ENCODE data around the gene TEX264.
"Not testable (repeated sequence)": the region's sequence is repeated elsewhere in the genome, so short reads cannot be mapped to it uniquely, and the experiment has no call there.

TEX264 gene

DNA sequence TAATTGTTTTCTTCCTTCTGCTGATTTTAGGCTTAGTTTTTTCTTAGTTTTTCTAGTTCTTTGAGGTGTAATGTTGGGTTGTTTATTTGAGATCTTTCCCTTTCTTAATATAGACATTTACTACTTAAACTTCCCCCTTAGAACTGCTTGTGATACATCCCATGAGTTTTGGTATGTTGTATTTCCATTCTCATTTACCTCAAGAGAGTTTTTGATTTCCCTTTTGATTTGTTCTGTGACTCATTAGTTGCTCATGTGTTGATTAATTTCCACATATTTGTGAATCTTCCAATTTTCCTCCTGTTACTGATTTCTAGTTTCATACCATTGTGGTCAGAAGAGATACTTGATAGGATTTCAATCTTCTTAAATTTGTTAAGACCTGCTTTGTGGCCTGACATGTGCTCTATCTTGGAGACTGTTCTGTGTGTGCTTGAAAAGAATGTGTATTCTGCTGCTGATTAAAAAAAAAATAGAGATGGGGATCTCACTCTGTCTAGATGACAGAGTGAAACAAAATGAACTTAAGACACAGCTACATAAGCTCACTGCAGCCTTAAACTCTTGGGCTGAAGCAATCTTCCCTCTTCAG lies 58.1 kb downstream of the TEX264 start:
- H3K4me3 ChIP-seq (ENCODE audit: low read length): no peak overlapping the region
- H3K4me1 ChIP-seq (ENCODE audit: control insufficient read depth, insufficient read depth, low read length): no peaks in the 10 kb centered on the region
- no peak overlapping the region for H3K9ac ChIP-seq (ENCODE audit: low read length)
- no peaks in the 10 kb centered on the region for H3K9me3 ChIP-seq (ENCODE audit: control insufficient read depth, low read length)
- no peaks in the 10 kb centered on the region for H3K27me3 ChIP-seq (ENCODE audit: control insufficient read depth, insufficient read depth, low read length)
- H3K36me3 ChIP-seq (ENCODE audit: control insufficient read depth, insufficient read depth, low read length): no peaks in the 10 kb centered on the region

DNA sequence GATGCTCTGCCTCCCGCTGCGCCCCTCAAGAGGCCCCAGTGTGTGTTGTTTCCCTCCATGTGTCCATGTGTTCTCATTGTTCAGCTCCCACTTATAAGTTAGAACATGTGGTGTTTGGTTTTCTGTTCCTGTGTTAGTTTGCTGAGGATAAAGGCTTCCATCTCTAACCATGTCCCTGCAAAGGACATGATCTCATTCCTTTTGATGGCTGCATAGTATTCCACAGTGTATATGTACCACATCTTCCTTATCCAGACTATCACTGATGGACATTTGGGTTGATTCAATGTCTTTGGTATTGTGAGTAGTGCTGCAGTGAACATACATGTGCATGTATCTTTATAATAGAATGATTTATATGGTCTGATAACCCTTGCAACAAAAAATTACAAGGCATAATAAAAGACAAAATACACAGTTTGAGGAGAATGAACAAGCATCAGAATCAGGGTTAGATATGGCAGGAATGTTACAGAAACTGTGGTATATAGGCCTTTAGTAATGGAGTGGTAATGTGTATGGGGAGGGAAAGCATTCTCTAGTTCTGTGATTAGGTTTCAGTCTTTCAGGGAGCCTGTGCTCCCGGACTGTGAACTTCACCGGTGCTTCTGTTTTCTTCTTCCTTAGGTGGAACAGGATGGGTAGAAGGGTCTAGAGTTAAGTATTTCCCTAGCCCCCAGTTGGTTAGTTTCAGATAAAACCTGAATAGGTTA lies 63.0 kb downstream of the TEX264 start:
- H3K4me3 ChIP-seq (ENCODE audit: low read length): no peak overlapping the region
- no peaks in the 10 kb centered on the region for H3K4me1 ChIP-seq (ENCODE audit: control insufficient read depth, insufficient read depth, low read length)
- no peaks in the 10 kb centered on the region for H3K36me3 ChIP-seq (ENCODE audit: control insufficient read depth, insufficient read depth, low read length)
- no peak overlapping the region for H3K9ac ChIP-seq (ENCODE audit: low read length)
- no peaks in the 10 kb centered on the region for H3K9me3 ChIP-seq (ENCODE audit: control insufficient read depth, low read length)
- no peaks in the 10 kb centered on the region for H3K27me3 ChIP-seq (ENCODE audit: control insufficient read depth, insufficient read depth, low read length)

DNA sequence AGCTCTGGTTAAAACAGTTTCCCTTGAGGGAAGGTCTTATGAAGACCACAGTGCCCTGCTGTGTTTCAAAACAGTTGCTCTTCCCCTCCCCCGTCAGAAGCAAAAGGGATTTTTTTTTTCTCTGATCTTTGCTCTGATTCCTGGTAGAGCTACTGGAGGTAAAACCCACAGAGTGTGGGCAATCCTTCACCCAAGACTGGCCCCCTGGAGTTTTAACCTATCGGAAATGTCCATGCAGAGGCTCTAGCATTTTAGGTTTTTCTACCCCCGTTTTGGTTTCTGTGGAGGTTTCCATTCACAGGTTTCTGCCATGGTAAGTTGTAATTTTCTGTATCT lies 63.5 kb downstream of the TEX264 start:
- Histone ChIP-seq H3K36me3 (ENCODE audit: control insufficient read depth, insufficient read depth, low read length) (no peaks in the 10 kb centered on the region), H3K4me3 (ENCODE audit: low read length) (no peak overlapping the region), H3K9ac (ENCODE audit: low read length) (no peak overlapping the region), H3K27me3 (ENCODE audit: control insufficient read depth, insufficient read depth, low read length) (no peaks in the 10 kb centered on the region), H3K4me1 (ENCODE audit: control insufficient read depth, insufficient read depth, low read length) (no peaks in the 10 kb centered on the region), H3K9me3 (ENCODE audit: control insufficient read depth, low read length) (no peaks in the 10 kb centered on the region)

DNA sequence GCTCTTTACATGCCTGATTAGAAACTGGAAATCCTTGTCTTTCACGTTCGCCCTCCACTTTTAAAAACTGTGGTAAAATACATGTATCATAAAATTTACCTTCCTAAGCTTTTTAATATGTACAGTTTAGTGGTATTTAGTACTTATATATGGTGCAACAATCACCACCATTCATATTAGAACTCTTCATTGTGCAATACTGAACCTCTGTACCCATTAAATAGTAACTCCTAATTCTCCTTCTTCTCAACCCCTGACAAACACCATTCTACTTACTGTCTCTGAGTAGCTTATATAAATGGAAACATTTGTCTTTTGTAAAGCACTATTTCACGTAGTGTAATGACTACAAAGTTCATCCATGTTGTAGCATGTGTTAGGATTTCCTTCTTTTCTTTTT lies 64.0 kb downstream of the TEX264 start:
- H3K36me3 ChIP-seq (ENCODE audit: control insufficient read depth, insufficient read depth, low read length): no peaks in the 10 kb centered on the region
- no peaks in the 10 kb centered on the region for H3K27me3 ChIP-seq (ENCODE audit: control insufficient read depth, insufficient read depth, low read length)
- H3K9me3 ChIP-seq (ENCODE audit: control insufficient read depth, low read length): no peaks in the 10 kb centered on the region
- no peak overlapping the region for H3K9ac ChIP-seq (ENCODE audit: low read length)
- no peak overlapping the region for H3K4me3 ChIP-seq (ENCODE audit: low read length)
- H3K4me1 ChIP-seq (ENCODE audit: control insufficient read depth, insufficient read depth, low read length): no peaks in the 10 kb centered on the region

DNA sequence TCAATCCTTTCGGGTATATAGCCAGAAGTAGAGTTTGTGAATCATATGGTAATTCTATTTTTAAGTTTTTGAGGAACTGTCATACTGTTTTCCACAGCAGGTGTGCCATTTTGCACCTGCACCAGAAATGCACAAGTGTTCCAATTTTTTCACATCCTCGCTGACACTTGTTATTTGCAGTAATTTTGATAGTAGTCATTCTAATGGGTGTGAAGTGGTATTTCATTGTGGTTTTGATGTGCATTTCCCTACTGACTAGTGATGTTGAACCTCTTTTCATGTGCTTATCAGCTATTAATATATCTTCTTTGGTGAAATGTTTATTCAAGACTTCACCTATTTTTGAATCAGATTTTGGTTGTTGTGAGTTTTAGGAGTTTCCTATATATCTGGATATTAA lies 64.9 kb downstream of the TEX264 start:
- no peak overlapping the region for H3K4me3 ChIP-seq (ENCODE audit: low read length)
- H3K4me1 ChIP-seq (ENCODE audit: control insufficient read depth, insufficient read depth, low read length): no peaks in the 10 kb centered on the region
- H3K36me3 ChIP-seq (ENCODE audit: control insufficient read depth, insufficient read depth, low read length): no peaks in the 10 kb centered on the region
- H3K27me3 ChIP-seq (ENCODE audit: control insufficient read depth, insufficient read depth, low read length): no peaks in the 10 kb centered on the region
- H3K9me3 ChIP-seq (ENCODE audit: control insufficient read depth, low read length): no peaks in the 10 kb centered on the region
- no peak overlapping the region for H3K9ac ChIP-seq (ENCODE audit: low read length)

DNA sequence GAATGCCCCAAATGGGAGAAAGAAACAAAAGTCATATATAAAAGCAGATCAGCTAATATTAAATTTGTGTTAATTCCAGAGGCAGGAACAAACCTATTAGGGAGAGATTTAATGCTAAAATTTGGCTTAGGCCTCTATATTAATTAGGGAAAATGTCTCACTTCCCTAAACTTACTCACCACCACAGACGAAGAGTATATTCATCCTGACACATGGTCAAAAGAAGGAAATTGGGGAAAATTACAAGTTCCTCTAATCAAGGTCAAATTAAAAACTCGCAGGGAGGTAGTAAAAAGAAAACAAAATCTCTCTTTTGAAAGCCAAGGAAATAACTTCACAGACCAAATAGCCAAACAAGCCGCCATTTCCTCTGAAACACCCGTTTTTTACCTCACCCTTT lies 68.1 kb downstream of the TEX264 start:
- H3K36me3 ChIP-seq (ENCODE audit: control insufficient read depth, insufficient read depth, low read length): no peaks in the 10 kb centered on the region
- no peaks in the 10 kb centered on the region for H3K9me3 ChIP-seq (ENCODE audit: control insufficient read depth, low read length)
- no peaks in the 10 kb centered on the region for H3K4me1 ChIP-seq (ENCODE audit: control insufficient read depth, insufficient read depth, low read length)
- no peak overlapping the region for H3K4me3 ChIP-seq (ENCODE audit: low read length)
- no peaks in the 10 kb centered on the region for H3K27me3 ChIP-seq (ENCODE audit: control insufficient read depth, insufficient read depth, low read length)
- no peak overlapping the region for H3K9ac ChIP-seq (ENCODE audit: low read length)

DNA sequence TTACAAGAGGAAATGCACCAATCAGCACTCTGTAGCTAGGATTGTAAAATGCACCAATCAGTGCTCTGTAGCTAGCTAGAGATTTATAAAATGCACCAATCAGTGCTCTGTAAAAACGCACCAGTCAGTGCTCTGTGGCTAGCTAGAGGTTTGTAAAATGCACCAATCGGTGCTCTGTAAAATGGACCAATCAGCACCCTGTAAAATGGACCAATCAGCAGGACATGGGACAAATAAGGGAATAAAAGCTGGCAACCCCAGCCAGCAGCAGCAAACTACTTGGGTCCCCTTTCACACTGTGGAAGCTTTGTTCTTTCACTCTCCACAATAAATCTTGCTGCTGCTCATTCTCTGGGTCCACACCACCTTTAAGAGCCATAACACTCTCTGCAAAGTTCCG lies 71.3 kb downstream of the TEX264 start:
- H3K4me3 ChIP-seq (ENCODE audit: low read length); H3K9me3 ChIP-seq (ENCODE audit: control insufficient read depth, low read length); H3K27me3 ChIP-seq (ENCODE audit: control insufficient read depth, insufficient read depth, low read length); H3K9ac ChIP-seq (ENCODE audit: low read length); H3K4me1 ChIP-seq (ENCODE audit: control insufficient read depth, insufficient read depth, low read length); H3K36me3 ChIP-seq (ENCODE audit: control insufficient read depth, insufficient read depth, low read length): not testable (repeated sequence)

DNA sequence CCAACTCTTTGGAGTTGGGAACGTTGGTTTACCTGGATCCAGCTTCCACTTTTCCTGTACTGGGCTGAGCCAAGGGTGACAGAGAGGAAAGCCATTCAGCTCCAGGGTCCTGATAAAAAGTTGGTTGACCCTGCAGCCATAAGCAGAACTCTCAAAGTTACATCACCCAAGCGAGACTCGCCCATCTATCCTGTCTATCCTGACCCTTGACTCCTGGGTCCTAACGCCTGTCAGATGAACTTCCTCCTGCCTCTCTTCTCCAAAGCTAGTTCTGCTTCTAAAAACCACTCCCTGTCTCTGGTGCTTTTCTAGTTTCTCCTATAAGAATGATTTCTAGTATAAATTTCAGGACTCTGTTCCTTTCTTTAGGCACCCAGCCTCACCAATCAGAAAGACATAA lies 71.9 kb downstream of the TEX264 start:
- H3K27me3 ChIP-seq (ENCODE audit: control insufficient read depth, insufficient read depth, low read length); H3K36me3 ChIP-seq (ENCODE audit: control insufficient read depth, insufficient read depth, low read length); H3K4me1 ChIP-seq (ENCODE audit: control insufficient read depth, insufficient read depth, low read length); H3K9me3 ChIP-seq (ENCODE audit: control insufficient read depth, low read length); H3K9ac ChIP-seq (ENCODE audit: low read length); H3K4me3 ChIP-seq (ENCODE audit: low read length): not testable (repeated sequence)

DNA sequence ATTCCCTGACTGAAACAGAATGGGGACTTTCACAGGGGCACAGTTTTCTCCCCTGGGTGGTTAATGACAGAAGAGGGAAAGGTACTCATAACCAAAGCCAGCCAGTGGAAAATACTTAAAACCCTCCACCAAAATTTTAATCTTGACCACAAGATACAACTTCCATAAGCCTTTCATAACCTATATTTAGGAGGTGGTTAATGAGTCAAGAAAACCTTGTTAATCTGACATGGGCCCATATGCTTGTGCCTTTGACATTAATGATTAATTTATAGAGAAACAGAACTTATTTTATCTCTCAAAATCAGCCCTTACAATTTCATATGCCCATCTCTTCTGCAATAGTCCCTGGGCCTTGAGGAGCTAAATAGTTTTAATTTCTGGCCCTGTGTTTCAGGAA lies 76.8 kb downstream of the TEX264 start:
- Histone ChIP-seq H3K27me3 (ENCODE audit: control insufficient read depth, insufficient read depth, low read length) (no peaks in the 10 kb centered on the region), H3K4me1 (ENCODE audit: control insufficient read depth, insufficient read depth, low read length) (peaks cover 8% of the 10 kb centered on the region), H3K4me3 (ENCODE audit: low read length) (no peak overlapping the region), H3K9me3 (ENCODE audit: control insufficient read depth, low read length) (no peaks in the 10 kb centered on the region), H3K9ac (ENCODE audit: low read length) (no peak overlapping the region), H3K36me3 (ENCODE audit: control insufficient read depth, insufficient read depth, low read length) (no peaks in the 10 kb centered on the region)

DNA sequence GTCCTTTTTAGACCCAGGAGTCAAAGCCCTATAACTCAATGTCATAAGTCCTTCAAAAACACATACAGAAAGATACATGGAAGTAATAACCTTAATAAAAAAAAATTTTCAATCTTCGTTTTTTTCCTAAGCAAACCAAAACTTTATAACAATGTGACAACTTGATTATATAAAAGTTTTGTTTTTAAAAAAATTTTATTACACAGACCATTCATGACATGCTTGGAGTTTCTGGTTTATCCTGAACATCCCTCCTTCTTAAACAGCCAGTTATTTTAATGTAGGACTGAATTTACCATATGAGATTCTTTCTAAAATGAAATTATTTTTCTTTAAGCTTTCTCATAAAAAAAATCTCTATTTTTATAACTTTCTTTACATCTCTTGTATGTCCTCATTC lies 77.3 kb downstream of the TEX264 start:
- H3K27me3 ChIP-seq (ENCODE audit: control insufficient read depth, insufficient read depth, low read length): no peaks in the 10 kb centered on the region
- H3K4me3 ChIP-seq (ENCODE audit: low read length): no peak overlapping the region
- H3K4me1 ChIP-seq (ENCODE audit: control insufficient read depth, insufficient read depth, low read length): peaks cover 10% of the 10 kb centered on the region
- H3K36me3 ChIP-seq (ENCODE audit: control insufficient read depth, insufficient read depth, low read length): no peaks in the 10 kb centered on the region
- H3K9me3 ChIP-seq (ENCODE audit: control insufficient read depth, low read length): no peaks in the 10 kb centered on the region
- H3K9ac ChIP-seq (ENCODE audit: low read length): no peak overlapping the region

DNA sequence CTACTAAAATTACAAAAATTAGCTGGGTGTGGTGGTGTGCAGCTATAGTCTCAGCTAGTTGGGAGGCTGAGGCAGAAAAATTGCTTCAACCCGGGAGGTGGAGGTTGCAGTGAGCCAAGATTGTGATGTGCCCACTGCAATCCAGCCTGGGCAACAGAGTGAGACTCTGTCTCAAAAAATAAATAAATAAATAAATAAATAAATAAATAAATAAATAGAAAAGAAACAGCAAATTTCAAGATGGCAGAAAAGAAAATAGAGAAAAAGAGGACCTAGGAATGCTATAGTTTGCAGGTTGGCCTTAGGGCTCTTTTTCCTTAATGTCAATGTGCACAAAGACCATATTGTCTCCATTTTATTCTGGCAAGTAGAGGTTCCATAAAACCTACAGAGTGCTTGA lies 79.8 kb downstream of the TEX264 start:
- Histone ChIP-seq H3K27me3 (ENCODE audit: control insufficient read depth, insufficient read depth, low read length) (no peaks in the 10 kb centered on the region), H3K9me3 (ENCODE audit: control insufficient read depth, low read length) (no peaks in the 10 kb centered on the region), H3K36me3 (ENCODE audit: control insufficient read depth, insufficient read depth, low read length) (no peaks in the 10 kb centered on the region), H3K9ac (ENCODE audit: low read length) (no peak overlapping the region), H3K4me3 (ENCODE audit: low read length) (no peak overlapping the region), H3K4me1 (ENCODE audit: control insufficient read depth, insufficient read depth, low read length) (peaks cover 10% of the 10 kb centered on the region)

DNA sequence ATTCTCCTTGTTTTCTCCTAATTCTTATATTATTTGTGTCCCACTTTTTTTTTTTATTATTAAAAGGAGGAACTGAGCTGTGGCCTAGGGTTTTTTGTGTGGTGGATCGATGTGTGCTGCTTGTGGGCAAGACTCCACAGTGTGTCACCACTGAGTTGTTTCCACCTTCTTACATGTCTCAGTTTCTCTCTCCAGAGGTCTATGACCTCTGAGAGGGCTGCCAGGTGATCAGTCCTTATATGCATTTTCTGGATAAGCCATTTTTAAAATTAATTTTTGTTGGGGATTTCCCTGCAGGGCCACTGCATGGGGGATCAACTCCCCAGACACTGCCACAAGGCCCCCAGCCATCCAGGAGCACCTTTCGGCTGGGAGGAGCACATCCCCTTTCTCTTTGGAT lies 80.2 kb downstream of the TEX264 start:
- Histone ChIP-seq H3K9me3 (ENCODE audit: control insufficient read depth, low read length) (no peaks in the 10 kb centered on the region), H3K36me3 (ENCODE audit: control insufficient read depth, insufficient read depth, low read length) (no peaks in the 10 kb centered on the region), H3K9ac (ENCODE audit: low read length) (no peak overlapping the region)

More for the DNA sequence above, 80.2 kb downstream of the TEX264 start:
- peaks cover 10% of the 10 kb centered on the region for H3K4me1 ChIP-seq (ENCODE audit: control insufficient read depth, insufficient read depth, low read length)
- H3K4me3 ChIP-seq (ENCODE audit: low read length): no peak overlapping the region
- H3K27me3 ChIP-seq (ENCODE audit: control insufficient read depth, insufficient read depth, low read length): no peaks in the 10 kb centered on the region
